ENCODE measurements around the gene CASP7.

GRCh38 chr10:113742466-113742865 is 62.8 kb downstream of the CASP7 start:
- no peak for TF ChIP-seq CTCF (IDR thresholded peaks at IDR 0.05)
- no peak for TF ChIP-seq POLR2A (IDR thresholded peaks at IDR 0.05)
- TF ChIP-seq POLR2AphosphoS5 (IDR thresholded peaks at IDR 0.05), result no peak
- no peak for TF ChIP-seq EP300 (IDR thresholded peaks at IDR 0.05)

All from gastroesophageal sphincter (tissue), 3 donors.